Caco-2 (cell line): Measurements from ENCODE around the gene MOBP. TPM values are rescaled to one million over a fixed set of nuclear protein-coding genes. Genes with fewer than 3 reads are reported as not detected.

Source experiments
- BruUV-seq: library from RNA; stranded (reverse); fragments of 400-500 nt; replicated peaks from 2 replicates; lab custom pipeline; 2021; lab: Mats Ljungman, UMichigan
- CTCF ChIA-PET: fragments of 300-600 bp; sonication (Branson Sonifier 250); formaldehyde crosslinking; loops from one replicate; lab custom pipeline; 2022; ENCODE audit warnings: antibody characterized with exemption; lab: Charles Lee
- POLR2A ChIA-PET: fragments of 300-600 bp; sonication (Branson Sonifier 250); formaldehyde crosslinking; loops from one replicate; lab custom pipeline; 2022; ENCODE audit warnings: antibody characterized with exemption; lab: Charles Lee
- DNase-seq, 2 experiments: peaks; one replicate each; pipeline versions ENCODE4 v3.0.0 to v3.0.0-alpha.2; 2020 to 2022
- H3K27me3 ChIP-seq: replicated peaks from 2 replicates; pipeline ENCODE4 v1.6.0; 2011; ENCODE audit warnings: low read length; ENCODE audit not compliant: control insufficient read depth, insufficient read depth
- H3K36me3 ChIP-seq: 2 replicates; pipeline ENCODE4 v1.5.1; 2011; ENCODE audit warnings: low read length; ENCODE audit not compliant: control insufficient read depth, insufficient read depth
- H3K4me1 ChIP-seq: fragments of 250-450 bp; sonication (Bioruptor Pico); 2 replicates; pipeline ENCODE4 v1.5.1; 2020; ENCODE audit warnings: mild to moderate bottlenecking
- H3K4me3 ChIP-seq: 2 replicates; pipeline ENCODE4 v1.5.1; 2011; ENCODE audit warnings: low read depth, mild to moderate bottlenecking, control low read depth, low read length
- H3K9me3 ChIP-seq: fragments of 250-450 bp; sonication (Bioruptor Pico); 2 replicates; pipeline ENCODE4 v1.5.1; 2020; ENCODE audit warnings: mild to moderate bottlenecking, moderate library complexity
- H3K27ac Mint-ChIP-seq: one replicate; pipeline ENCODE4 v1.8.0; 2022; ENCODE audit warnings: mixed read lengths; ENCODE audit not compliant: unreplicated experiment
- H3K27me3 Mint-ChIP-seq: one replicate; pipeline ENCODE4 v1.8.0; 2022; ENCODE audit warnings: mixed read lengths; ENCODE audit not compliant: insufficient read depth, unreplicated experiment
- H3K36me3 Mint-ChIP-seq: one replicate; pipeline ENCODE4 v1.8.0; 2022; ENCODE audit warnings: mild to moderate bottlenecking, mixed read lengths; ENCODE audit not compliant: insufficient read depth, unreplicated experiment
- H3K4me1 Mint-ChIP-seq: one replicate; pipeline ENCODE4 v1.8.0; 2022; ENCODE audit warnings: low read depth, mixed read lengths; ENCODE audit not compliant: unreplicated experiment
- H3K4me3 Mint-ChIP-seq: one replicate; pipeline ENCODE4 v1.8.0; 2022; ENCODE audit warnings: mild to moderate bottlenecking, moderate library complexity, mixed read lengths; ENCODE audit not compliant: unreplicated experiment
- H3K9me3 Mint-ChIP-seq: one replicate; pipeline ENCODE4 v1.8.0; 2022; ENCODE audit warnings: mixed read lengths; ENCODE audit not compliant: unreplicated experiment
- intact Hi-C: fragments of 100-400 bp; cut with micrococcal nuclease; formaldehyde crosslinking; loops from one replicate; pipeline ENCODE4 v1.10.0; 2022; ENCODE audit not compliant: unreplicated experiment
- total RNA-seq: library from RNA; stranded (reverse); gene quantifications from 2 replicates; pipeline ENCODE4 v1.2.3, GENCODE V29; 2022
- TF ChIP-seq, protein P1 (sequence below), 2 experiments: fragments of 200-600 bp in 1 of 2; IDR thresholded peaks; 1 replicate in 1 of 2; 2 replicates in 1 of 2; pipeline versions ENCODE4 v1.5.1 to v1.8.0; 2011 to 2022; ENCODE audit warnings: antibody characterized with exemption in 1 of 2, control low read depth in 1 of 2, inconsistent platforms in 1 of 2, low read depth in 1 of 2, low read length in 1 of 2, mild to moderate bottlenecking in 1 of 2, moderate library complexity in 1 of 2; ENCODE audit not compliant: insufficient read depth in 1 of 2, severe bottlenecking in 1 of 2, unreplicated experiment in 1 of 2

Gene MOBP
- total RNA-seq, 1 experiment from 2014 or later, result 0.27 TPM

DNA sequence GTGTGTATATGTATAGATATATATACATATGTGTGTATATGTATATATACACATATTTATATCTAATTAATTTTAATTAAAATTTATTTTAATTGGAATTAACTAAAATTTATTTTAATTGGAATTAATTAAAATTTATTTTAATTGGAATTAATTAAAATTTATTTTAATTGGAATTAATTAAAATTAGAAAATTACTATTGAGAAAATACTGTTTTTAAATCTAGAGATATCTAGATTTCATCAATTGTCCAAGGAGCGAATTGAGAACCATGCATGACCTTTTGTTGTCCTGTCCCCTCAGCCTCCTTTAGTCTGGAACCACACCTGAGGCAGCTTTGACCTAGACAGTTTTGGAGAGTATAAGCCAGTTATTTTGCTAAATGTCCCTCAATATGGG lies 1.8 kb downstream of the MOBP start:
- H3K9me3 Mint-ChIP-seq, result no peaks in the 10 kb centered on the region
- DNase-seq, result no peak
- CTCF ChIA-PET, result no interaction called here
- intact Hi-C loops, result no loop called here
- Histone ChIP-seq H3K9me3 (no peaks in the 10 kb centered on the region), H3K4me3 (no peak overlapping the region), H3K36me3 (no peaks in the 10 kb centered on the region), H3K4me1 (no peaks in the 10 kb centered on the region), H3K27me3 (no peaks in the 10 kb centered on the region)
- H3K4me1 Mint-ChIP-seq, result peaks cover 7% of the 10 kb centered on the region
- no peak overlapping the region for H3K27ac Mint-ChIP-seq
- BruUV-seq, result no TSS peak
- no peaks in the 10 kb centered on the region for H3K36me3 Mint-ChIP-seq
- no peak overlapping the region for H3K4me3 Mint-ChIP-seq
- POLR2A ChIA-PET, result no interaction called here
- TF ChIP-seq, protein P1, sequence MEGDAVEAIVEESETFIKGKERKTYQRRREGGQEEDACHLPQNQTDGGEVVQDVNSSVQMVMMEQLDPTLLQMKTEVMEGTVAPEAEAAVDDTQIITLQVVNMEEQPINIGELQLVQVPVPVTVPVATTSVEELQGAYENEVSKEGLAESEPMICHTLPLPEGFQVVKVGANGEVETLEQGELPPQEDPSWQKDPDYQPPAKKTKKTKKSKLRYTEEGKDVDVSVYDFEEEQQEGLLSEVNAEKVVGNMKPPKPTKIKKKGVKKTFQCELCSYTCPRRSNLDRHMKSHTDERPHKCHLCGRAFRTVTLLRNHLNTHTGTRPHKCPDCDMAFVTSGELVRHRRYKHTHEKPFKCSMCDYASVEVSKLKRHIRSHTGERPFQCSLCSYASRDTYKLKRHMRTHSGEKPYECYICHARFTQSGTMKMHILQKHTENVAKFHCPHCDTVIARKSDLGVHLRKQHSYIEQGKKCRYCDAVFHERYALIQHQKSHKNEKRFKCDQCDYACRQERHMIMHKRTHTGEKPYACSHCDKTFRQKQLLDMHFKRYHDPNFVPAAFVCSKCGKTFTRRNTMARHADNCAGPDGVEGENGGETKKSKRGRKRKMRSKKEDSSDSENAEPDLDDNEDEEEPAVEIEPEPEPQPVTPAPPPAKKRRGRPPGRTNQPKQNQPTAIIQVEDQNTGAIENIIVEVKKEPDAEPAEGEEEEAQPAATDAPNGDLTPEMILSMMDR (IDR thresholded peaks at IDR 0.05; ENCODE audit: insufficient read depth in 1 of 2, low read depth in 1 of 2, low read length in 1 of 2, severe bottlenecking in 1 of 2, unreplicated experiment in 1 of 2), result no peak
- peaks cover 12% of the 10 kb centered on the region for H3K27me3 Mint-ChIP-seq

DNA sequence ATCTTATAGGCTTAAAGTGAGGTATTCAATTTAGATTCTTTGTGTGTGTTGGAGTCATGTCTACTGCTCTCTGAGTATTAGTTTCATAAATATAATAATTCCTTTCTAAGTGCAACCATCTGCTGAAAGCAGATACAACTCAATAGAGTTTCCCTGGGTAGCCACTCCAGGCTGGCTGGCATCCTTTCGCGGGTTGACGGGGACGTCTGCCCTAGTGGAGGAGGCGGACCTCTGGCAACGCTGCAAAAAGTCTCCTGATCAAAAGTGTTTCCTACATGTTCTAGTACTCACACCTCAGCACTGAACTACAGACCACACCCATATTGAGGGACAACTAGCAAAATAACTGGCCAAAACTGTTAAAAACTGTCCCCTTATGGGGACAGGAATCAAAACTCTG lies 2.5 kb downstream of the MOBP start:
- no peak overlapping the region for H3K4me3 Mint-ChIP-seq
- intact Hi-C loops, result no loop called here
- no peaks in the 10 kb centered on the region for H3K36me3 Mint-ChIP-seq
- no peak overlapping the region for H3K4me3 ChIP-seq
- no peaks in the 10 kb centered on the region for H3K9me3 Mint-ChIP-seq
- no peaks in the 10 kb centered on the region for H3K4me1 ChIP-seq
- CTCF ChIA-PET, result no interaction called here
- H3K4me1 Mint-ChIP-seq, result peaks cover 7% of the 10 kb centered on the region
- no TSS peak for BruUV-seq
- TF ChIP-seq, protein P1 (IDR thresholded peaks at IDR 0.05; ENCODE audit: insufficient read depth in 1 of 2, low read depth in 1 of 2, low read length in 1 of 2, severe bottlenecking in 1 of 2, unreplicated experiment in 1 of 2), result no peak
- peaks cover 12% of the 10 kb centered on the region for H3K27me3 Mint-ChIP-seq
- H3K36me3 ChIP-seq, result no peaks in the 10 kb centered on the region
- no peak for DNase-seq
- no peaks in the 10 kb centered on the region for H3K9me3 ChIP-seq
- H3K27me3 ChIP-seq, result no peaks in the 10 kb centered on the region
- POLR2A ChIA-PET, result no interaction called here
- H3K27ac Mint-ChIP-seq, result no peak overlapping the region

DNA sequence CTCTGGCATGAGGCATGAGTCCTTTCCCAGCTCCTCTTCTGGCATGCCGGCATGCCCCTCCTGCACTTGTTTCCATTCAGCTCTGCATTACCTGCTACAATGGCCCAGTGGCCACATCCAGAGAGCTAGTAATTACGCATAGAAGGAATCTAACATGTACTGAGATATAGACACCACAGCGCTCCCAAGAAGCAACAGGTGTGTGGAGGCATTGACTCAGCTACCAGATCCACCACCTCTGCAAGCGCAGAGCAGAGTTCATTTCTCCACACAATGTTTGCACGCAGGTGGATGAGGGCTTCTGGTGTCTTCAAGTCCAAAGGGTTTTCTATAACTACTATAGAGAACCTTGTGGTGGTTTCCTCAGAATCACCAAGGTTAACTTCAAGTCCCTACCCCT lies 4.2 kb downstream of the MOBP start:
- Mint-ChIP-seq H3K27me3 (peaks cover 12% of the 10 kb centered on the region), H3K4me1 (peaks cover 7% of the 10 kb centered on the region), H3K36me3 (no peaks in the 10 kb centered on the region), H3K9me3 (no peaks in the 10 kb centered on the region), H3K27ac (no peak overlapping the region), H3K4me3 (no peak overlapping the region)
- no peaks in the 10 kb centered on the region for H3K4me1 ChIP-seq
- no peak for DNase-seq
- TF ChIP-seq, protein P1 (IDR thresholded peaks at IDR 0.05; ENCODE audit: insufficient read depth in 1 of 2, low read depth in 1 of 2, low read length in 1 of 2, severe bottlenecking in 1 of 2, unreplicated experiment in 1 of 2), result no peak
- CTCF ChIA-PET, result no interaction called here
- intact Hi-C loops, result no loop called here
- H3K27me3 ChIP-seq, result no peaks in the 10 kb centered on the region; the same call in 1 of the 2 replicates
- POLR2A ChIA-PET, result no interaction called here
- no peaks in the 10 kb centered on the region for H3K36me3 ChIP-seq
- no peak overlapping the region for H3K4me3 ChIP-seq
- H3K9me3 ChIP-seq, result no peaks in the 10 kb centered on the region
- no TSS peak for BruUV-seq
